Smooth muscle cell (in vitro differentiated cells): Measurements from ENCODE around the gene MYL7. TPM values are rescaled to one million over a fixed set of nuclear protein-coding genes. Genes with fewer than 3 reads are reported as not detected.

ENCODE experiments used
- DNase-seq: peaks from one replicate; lab custom pipeline; 2025; ENCODE audit not compliant: unreplicated experiment; lab: John Stamatoyannopoulos, UW
- H2AFZ ChIP-seq: fragments of 200-600 bp; sonication (generic); 2 replicates; pipeline ENCODE4 v1.6.0; 2016; ENCODE audit warnings: antibody characterized with exemption, low read depth, mild to moderate bottlenecking
- H3F3A ChIP-seq: fragments of 200-600 bp; sonication (generic); 2 replicates; pipeline ENCODE4 v1.6.0; 2017; ENCODE audit warnings: antibody characterized with exemption, low read depth
- H3K27ac ChIP-seq: fragments of 200-600 bp; sonication (generic); 2 replicates; pipeline ENCODE4 v1.5.1; 2016; ENCODE audit warnings: low read depth, mild to moderate bottlenecking
- H3K27me3 ChIP-seq: fragments of 200-600 bp; sonication (generic); 2 replicates; pipeline ENCODE4 v1.6.1; 2016; ENCODE audit warnings: low read depth, mild to moderate bottlenecking
- H3K36me3 ChIP-seq: fragments of 200-600 bp; sonication (generic); 2 replicates; pipeline ENCODE4 v1.5.1; 2016; ENCODE audit warnings: low read depth
- H3K4me1 ChIP-seq: fragments of 200-600 bp; sonication (generic); 2 replicates; pipeline ENCODE4 v1.5.1; 2016; ENCODE audit warnings: low read depth
- H3K4me2 ChIP-seq: fragments of 200-600 bp; sonication (generic); 2 replicates; pipeline ENCODE4 v1.6.0; 2016; ENCODE audit warnings: mild to moderate bottlenecking
- H3K4me3 ChIP-seq: fragments of 200-600 bp; sonication (generic); 2 replicates; pipeline ENCODE4 v1.5.1; 2016; ENCODE audit warnings: mild to moderate bottlenecking
- H3K79me2 ChIP-seq: fragments of 200-600 bp; sonication (generic); 2 replicates; pipeline ENCODE4 v1.6.0; 2016; ENCODE audit warnings: low read depth, mild to moderate bottlenecking
- H3K9ac ChIP-seq: fragments of 200-600 bp; sonication (generic); 2 replicates; pipeline ENCODE4 v1.6.0; 2016; ENCODE audit warnings: low read depth
- H3K9me3 ChIP-seq: fragments of 200-600 bp; sonication (generic); replicated peaks from 2 replicates; pipeline ENCODE4 v1.5.1; 2016; ENCODE audit warnings: low read depth
- H4K20me1 ChIP-seq: fragments of 200-600 bp; sonication (generic); 2 replicates; pipeline ENCODE4 v1.6.0; 2016; ENCODE audit warnings: low read depth
- CTCF ChIP-seq: fragments of 200-600 bp; sonication (generic); IDR thresholded peaks from 2 replicates; pipeline ENCODE4 v1.5.1; 2017; ENCODE audit warnings: borderline replicate concordance, mild to moderate bottlenecking, antibody characterized with exemption; ENCODE audit not compliant: insufficient read depth, poor library complexity, severe bottlenecking
- WGBS: methylation state at CpG from one replicate; pipeline ENCODE4 v1.1.7; 2016; ENCODE audit warnings: low lambda C conversion rate; 5-methylcytosine and 5-hydroxymethylcytosine counted together
- polyA plus RNA-seq: library from polyadenylated mRNA; unstranded; fragments of >200 nt; fragmentation: Nextera tagmentation; extraction: Ambion mirVana; gene quantifications from 2 replicates; pipeline ENCODE4 v1.2.1, GENCODE V29; 2016
- total RNA-seq: library from RNA; depleted of rRNA; stranded (reverse); fragments of >200 nt; gene quantifications from 2 replicates; pipeline ENCODE4 v1.2.3, GENCODE V29; 2014

The MYL7 gene
- total and polyA plus RNA-seq, 2 experiments from 2014 or later, result 35.8 to 95.1 TPM

- no peak for DNase-seq
- Histone ChIP-seq H3K4me3 (no peak overlapping the region), H3K9me3 (no peaks in the 10 kb centered on the region), H3K27ac (no peak overlapping the region), H2AFZ (no peak overlapping the region), H3K9ac (no peak overlapping the region), H3K4me2 (no peak overlapping the region), H3F3A (no peaks in the 10 kb centered on the region), H3K79me2 (no peaks in the 10 kb centered on the region), H3K4me1 (peaks cover 14% of the 10 kb centered on the region), H3K36me3 (no peaks in the 10 kb centered on the region), H4K20me1 (no peaks in the 10 kb centered on the region), H3K27me3 (no peaks in the 10 kb centered on the region)
- WGBS, result 90% methylated on average over 16 of the region's 16 CpGs
- TF ChIP-seq CTCF, result no peak
Measured at GRCh38 chr7:44188480-44189225, 47.5 kb upstream of the MYL7 start.

GRCh38 chr7:44187636-44188416 lies 46.7 kb upstream of the MYL7 start:
- H3K36me3 ChIP-seq, result no peaks in the 10 kb centered on the region
- H3K27me3 ChIP-seq, result no peaks in the 10 kb centered on the region
- H3K9me3 ChIP-seq, result no peaks in the 10 kb centered on the region
- H3K27ac ChIP-seq, result no peak overlapping the region
- no peaks in the 10 kb centered on the region for H3K79me2 ChIP-seq
- no peak overlapping the region for H2AFZ ChIP-seq
- no peaks in the 10 kb centered on the region for H4K20me1 ChIP-seq
- H3K9ac ChIP-seq, result no peak overlapping the region
- H3F3A ChIP-seq, result no peaks in the 10 kb centered on the region
- H3K4me1 ChIP-seq, result peaks cover 14% of the 10 kb centered on the region
- 93% methylated on average over 9 of the region's 9 CpGs for WGBS
- H3K4me2 ChIP-seq, result no peak overlapping the region
- no peak for TF ChIP-seq CTCF
- no peak overlapping the region for H3K4me3 ChIP-seq
- no peak for DNase-seq

GRCh38 chr7:44186736-44187135 lies 45.6 kb upstream of the MYL7 start:
- Histone ChIP-seq H3K9ac (no peak overlapping the region), H4K20me1 (no peaks in the 10 kb centered on the region), H3K4me2 (no peak overlapping the region), H3F3A (no peaks in the 10 kb centered on the region), H3K27me3 (no peaks in the 10 kb centered on the region), H3K79me2 (no peaks in the 10 kb centered on the region), H3K27ac (no peak overlapping the region), H3K9me3 (no peaks in the 10 kb centered on the region), H3K36me3 (no peaks in the 10 kb centered on the region), H3K4me1 (peaks cover 14% of the 10 kb centered on the region), H3K4me3 (no peak overlapping the region), H2AFZ (no peak overlapping the region)
- WGBS, result 91% methylated on average over 5 of the region's 5 CpGs
- DNase-seq, result no peak
- no peak for TF ChIP-seq CTCF

GRCh38 chr7:44185729-44186128 lies 44.6 kb upstream of the MYL7 start:
- Histone ChIP-seq H3K4me1 (peaks cover 14% of the 10 kb centered on the region), H4K20me1 (no peaks in the 10 kb centered on the region), H3F3A (no peaks in the 10 kb centered on the region), H2AFZ (no peak overlapping the region), H3K4me2 (no peak overlapping the region), H3K79me2 (no peaks in the 10 kb centered on the region), H3K27me3 (no peaks in the 10 kb centered on the region), H3K4me3 (no peak overlapping the region), H3K27ac (peak overlapping the region; percentile 97), H3K9ac (no peak overlapping the region), H3K9me3 (no peaks in the 10 kb centered on the region), H3K36me3 (no peaks in the 10 kb centered on the region)
- TF ChIP-seq CTCF, result no peak
- WGBS, result 80% methylated on average over 5 of the region's 5 CpGs
- no peak for DNase-seq
